Measurements from ENCODE around the gene DAW1. TPM values are rescaled to one million over a fixed set of nuclear protein-coding genes. Genes with fewer than 3 reads are reported as not detected.
"Not testable (repeated sequence)": the region's sequence is repeated elsewhere in the genome, so short reads cannot be mapped to it uniquely, and the experiment has no call there.

DAW1 gene
- total RNA-seq, 1 donor from 2014 or later, result not detected

DNA sequence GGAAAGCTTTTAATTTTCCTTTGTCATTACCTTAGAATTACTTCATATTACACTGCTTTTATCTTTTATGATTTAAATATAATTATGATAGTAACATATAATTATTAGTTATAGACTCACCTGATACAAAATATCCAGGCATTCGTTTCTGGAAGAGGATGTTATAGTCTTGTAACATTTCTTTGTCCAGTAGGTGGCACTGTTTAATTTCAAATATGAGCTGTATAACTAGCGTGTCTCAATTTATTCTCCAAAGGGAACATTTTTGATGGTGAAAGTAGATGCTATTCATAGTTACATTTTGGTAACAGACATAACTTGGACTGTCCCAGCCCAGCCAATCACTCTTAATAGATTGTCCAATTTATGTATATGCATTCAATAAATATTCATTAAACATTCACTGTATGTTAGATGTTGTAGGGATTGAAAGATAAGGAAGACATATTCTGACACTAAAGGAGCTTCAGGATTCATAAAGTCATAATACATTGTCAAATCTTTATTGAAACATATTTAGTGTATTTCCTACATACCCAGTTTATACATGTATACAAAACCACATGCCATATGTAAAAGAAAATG, 19.2 kb downstream of the DAW1 start:
- ATAC-seq (peak; percentile 62), DNase-seq (ENCODE audit: missing footprints) (no peak)
- intact Hi-C loops (cut with DNase I), result loop anchor here (5.0 kb wide), 2 partner anchors 767 to 1382 kb away; partner anchors contain the start of gene PID1

DNA sequence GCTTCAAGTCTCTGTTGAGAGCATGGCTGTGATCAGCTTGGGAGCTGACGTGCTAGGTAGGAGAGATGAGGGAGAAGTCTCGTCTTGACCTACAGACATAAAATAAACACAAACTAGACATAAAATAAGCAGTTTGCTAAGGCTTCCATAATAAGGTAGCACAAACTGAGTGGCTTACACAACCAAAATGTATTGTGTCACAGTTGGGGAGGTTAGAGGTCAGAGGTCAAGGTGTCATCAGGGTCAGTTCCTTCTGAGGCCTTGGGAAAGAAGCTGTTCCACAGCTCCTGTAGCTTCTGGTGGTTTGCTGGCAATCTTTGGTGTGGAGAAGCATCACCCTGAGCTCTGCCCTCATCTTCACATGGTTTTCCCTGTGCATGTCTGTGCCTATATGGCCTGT, 20.2 kb downstream of the DAW1 start:
- DNase-seq (ENCODE audit: missing footprints) (no peak), ATAC-seq (no peak)
- intact Hi-C loops (cut with DNase I), result loop anchor here (5.0 kb wide), 2 partner anchors 766 to 1381 kb away; partner anchors contain the start of gene PID1

DNA sequence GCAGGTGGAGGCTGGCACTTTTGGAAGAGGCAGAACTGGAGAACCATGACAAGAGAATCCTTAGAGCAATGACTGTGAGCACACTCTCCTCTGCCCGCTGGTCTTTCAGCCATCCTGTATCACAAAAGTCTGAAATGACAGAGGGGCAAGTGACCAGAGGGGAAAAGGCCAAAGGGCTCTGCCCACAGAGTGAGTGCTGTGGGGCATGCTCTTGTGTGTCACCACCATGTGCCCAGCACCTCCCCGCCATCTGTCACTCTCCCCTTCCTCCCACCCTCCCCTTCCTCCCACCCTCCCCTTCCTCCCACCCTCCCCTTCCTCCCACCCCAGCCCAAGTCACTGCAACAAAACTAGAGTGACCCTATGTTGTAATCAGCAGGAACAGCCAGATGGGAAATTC, 31.9 kb downstream of the DAW1 start:
- no peak for ATAC-seq
- DNase-seq (ENCODE audit: missing footprints), result no peak
- intact Hi-C loops (cut with DNase I), result no loop called here

DNA sequence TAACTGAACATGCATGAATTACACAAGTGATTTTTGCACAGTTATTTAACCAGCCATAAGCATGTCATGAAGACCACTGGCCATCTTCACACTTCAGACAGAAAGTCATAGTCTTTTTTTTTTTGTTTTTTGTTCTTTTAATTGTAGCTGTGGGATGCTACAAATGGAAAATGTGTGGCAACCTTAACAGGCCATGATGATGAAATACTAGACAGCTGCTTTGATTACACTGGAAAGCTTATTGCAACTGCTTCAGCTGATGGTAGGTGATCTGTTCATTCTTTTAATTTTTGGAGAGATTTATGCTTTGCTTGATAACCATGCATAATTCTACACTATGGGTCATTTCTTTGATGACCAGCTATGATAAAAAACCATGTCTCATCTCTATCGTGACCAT, 35.6 kb downstream of the DAW1 start:
- ATAC-seq, result no peak

DNA sequence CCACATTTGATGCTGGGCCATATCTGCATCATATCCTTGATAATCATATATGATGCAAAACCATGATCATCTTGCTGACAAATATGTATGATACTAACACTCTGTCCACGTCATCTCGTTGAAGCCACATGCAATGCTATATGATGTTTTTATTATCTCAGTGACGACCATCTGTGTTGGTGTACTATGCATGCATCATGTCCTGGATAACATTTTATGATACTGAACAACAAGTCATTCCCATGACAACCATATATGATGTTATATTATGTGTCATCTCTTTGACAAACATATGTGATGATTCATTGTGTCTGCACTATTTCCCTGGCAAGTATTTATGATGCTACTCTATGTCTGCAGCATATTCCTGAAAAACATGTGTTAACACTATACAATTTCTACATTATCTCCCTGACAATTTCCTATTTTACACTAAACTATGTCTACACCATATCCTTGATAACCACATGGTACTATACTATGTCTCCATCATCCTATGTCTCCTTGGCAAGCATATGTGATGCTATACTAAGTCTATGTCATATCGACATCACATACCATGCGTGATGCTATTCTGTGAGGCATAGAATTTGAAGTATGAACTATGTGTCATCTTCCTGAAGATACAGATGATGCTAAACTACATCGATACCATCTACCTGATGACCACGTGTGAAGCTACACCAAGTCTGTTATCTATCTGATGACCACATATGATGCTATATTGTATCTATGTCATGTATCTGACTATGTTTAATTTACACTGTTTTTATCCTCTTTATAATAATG, 37.0 kb downstream of the DAW1 start:
- intact Hi-C loops (cut with DNase I), result no loop called here
- DNase-seq (ENCODE audit: missing footprints) (no peak), ATAC-seq (no peak)

More for the DNA sequence above, 35.6 kb downstream of the DAW1 start:
- intact Hi-C loops (cut with DNase I), result no loop called here
- no peak for DNase-seq (ENCODE audit: missing footprints)

DNA sequence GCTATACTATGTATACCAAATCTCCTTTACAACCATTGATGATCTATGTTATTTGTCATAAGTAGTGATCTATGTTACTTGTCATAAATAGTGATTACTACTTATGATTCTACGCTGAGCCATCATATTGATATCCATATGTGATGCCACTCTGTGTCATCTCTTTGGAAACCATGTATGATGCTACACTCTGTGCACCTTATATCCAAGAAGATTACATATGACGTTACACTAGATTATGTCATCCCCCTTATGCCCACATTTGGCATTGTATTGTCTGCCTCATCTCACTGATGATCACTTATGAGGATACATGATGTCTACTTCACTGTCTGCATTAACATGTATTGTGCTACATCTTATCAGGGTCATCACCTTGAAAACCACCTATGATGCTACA, 42.9 kb downstream of the DAW1 start:
- intact Hi-C loops (cut with DNase I), result no loop called here
- DNase-seq (ENCODE audit: missing footprints) (no peak), ATAC-seq (no peak)

DNA sequence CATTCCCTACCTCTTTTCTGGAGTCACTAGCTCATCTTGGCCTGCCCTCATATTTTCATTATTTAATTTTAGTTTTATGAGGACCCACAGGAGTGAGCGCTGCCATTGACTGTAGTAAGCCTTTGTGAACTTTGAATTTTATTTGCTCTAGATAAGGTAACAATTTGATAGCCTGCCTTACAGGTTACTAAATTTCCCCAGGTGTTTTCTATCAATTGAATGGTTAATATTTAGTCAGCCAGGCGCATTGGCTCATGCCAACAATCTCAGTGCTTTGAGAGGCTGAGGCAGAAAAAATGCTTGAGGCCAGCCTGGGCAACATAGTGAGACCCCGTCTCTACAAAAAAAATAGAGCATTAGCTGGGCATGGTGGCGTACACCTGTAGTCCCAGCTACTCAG, 50.2 kb downstream of the DAW1 start:
- intact Hi-C loops (cut with DNase I), result no loop called here
- no peak for DNase-seq (ENCODE audit: missing footprints)
- ATAC-seq, result no peak

DNA sequence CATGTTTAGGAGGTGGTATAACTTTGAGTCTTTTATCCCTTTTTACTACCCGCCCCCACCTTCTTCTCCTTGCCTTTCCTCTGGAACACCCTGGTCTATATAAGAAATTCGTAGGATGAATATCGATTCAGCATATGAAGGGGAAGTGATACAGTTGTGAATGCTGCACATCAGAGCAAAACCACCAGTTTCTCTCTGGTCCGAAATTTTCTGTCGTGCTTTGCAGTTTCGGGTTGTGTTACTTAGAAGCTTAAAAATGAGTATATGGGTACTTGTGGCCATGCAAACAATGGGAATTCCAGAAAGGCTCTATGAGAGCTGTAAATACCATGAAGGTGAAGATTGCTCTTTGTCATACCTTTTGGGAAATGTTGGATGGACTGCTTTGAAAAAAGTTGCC, 60.6 kb downstream of the DAW1 start:
- ATAC-seq (no peak), DNase-seq (ENCODE audit: missing footprints) (no peak)
- intact Hi-C loops (cut with DNase I), result no loop called here

DNA sequence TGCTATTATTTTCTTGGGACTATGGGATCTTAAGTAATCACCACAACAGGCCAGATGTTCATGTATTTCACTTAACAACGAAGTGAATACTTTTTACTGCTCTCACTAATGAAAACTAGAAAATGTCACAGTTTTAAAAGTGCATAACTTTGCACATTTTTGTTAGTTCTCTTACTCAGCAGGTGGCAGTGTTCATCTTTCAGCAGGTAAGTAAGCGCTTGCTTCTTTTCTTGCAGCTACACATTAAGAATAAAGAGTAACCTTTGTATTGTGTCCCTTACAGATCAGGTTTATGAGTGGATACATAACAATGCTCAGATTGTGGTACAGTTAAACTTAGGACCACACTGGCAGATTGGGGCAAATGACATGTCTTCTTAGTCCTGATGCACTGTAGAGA, 61.0 kb downstream of the DAW1 start:
- intact Hi-C loops (cut with DNase I), result no loop called here
- ATAC-seq (no peak), DNase-seq (ENCODE audit: missing footprints) (no peak)

DNA sequence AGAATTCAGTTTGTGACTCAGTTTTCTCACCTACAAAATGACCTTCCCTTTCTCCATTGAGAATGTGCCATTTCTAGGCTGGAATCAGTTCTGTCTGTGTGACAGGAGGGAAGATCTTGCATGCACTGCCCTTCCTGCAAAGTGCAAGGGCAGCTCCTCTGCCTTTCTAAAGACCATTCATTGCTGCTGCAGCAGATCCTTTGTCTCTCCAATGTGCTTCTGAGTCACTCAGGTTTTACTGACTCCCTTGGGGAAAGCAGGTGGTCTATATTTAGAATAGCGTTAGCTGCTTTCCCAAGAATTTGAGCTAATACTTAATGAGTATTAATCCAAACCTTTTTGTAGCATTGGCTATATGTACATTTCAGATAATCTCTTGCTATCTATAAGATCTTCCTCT, 62.5 kb downstream of the DAW1 start:
- DNase-seq (ENCODE audit: missing footprints) (no peak), ATAC-seq (no peak)
- intact Hi-C loops (cut with DNase I), result no loop called here

DNA sequence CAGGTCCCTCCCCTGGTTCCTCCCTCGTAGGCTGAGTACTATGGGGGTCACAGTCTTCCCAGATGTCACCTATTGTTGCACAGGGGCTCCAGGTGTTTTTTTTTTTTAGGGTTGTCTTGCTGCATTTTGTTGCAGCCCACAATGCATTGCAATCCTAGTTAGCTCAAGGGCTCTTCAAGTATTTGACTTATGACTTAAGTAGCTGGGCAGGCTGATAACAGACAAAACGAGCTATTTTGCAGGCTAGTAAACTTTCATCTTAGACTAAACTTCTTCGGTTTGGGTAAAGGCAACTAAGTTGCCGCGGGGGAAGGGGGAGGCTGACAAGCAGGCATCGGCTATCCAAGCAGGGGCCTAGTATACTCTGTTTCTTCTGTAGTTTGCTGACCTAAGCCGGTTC, 64.8 kb downstream of the DAW1 start:
- intact Hi-C loops (cut with DNase I); ATAC-seq; DNase-seq (ENCODE audit: missing footprints): not testable (repeated sequence)

DNA sequence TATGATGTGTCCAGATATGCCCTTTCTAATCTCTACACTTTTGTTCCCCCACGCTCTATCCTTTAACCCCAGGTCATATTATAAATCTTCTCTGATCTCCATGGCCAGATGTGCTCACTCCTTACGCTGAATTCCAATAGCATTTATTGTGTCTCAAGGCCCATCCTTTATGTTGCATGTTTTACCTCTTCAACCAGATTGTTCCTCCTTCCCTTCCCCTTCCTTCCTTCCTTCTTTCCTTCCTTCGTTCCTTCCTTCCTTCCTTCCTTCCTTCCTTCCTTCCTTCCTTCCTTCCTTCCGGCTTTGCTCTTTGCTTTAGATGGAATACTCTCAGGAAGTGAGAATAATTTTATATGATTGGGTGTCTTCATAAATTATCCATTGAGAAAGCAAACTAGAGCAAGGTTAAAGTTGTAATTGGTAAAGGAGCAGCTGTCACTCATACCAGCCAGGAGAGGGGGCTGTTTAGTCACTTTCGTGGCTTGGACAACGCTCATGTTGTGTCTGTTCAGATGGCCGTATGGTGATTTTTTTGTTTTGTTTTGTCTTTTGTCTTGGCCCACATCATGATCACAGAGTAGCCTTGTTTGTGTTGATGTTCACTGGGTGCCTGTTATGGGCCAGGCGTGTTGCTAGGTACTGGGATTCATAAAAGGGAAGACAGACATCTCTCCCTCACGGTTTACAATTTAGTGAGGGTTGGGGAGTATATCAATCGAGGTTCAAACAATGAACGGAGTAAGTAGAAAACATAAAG, 68.0 kb downstream of the DAW1 start:
- DNase-seq (ENCODE audit: missing footprints) (no peak), ATAC-seq (peak; percentile 67)
- intact Hi-C loops (cut with DNase I), result loop anchor here (2.0 to 5.0 kb wide), 2 partner anchors 238 to 719 kb away; no protein-coding TSS in a partner anchor

DNA sequence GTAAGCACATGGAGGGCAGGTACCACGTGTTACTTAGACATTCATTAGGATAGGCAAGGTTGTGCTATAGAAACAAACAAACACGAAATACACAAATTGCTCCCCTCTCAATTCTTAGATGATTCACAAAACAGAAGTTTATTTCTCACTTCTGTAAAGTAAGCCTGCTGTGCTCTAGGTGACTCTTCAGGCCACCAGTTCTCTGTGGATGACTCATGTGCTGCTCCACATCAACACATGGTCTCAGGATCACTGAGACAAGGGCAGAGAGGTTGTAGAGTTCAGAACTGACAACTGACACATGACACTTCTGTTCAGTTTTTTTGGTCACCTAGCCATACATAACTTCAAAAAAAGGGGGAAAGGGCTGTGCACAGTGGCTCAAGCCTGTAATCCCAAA, 70.6 kb downstream of the DAW1 start:
- intact Hi-C loops (cut with DNase I), result loop anchor here (5.0 kb wide), 1 partner anchor 235 kb away; no protein-coding TSS in a partner anchor
- DNase-seq (ENCODE audit: missing footprints), result no peak
- ATAC-seq, result peak; percentile 60

DNA sequence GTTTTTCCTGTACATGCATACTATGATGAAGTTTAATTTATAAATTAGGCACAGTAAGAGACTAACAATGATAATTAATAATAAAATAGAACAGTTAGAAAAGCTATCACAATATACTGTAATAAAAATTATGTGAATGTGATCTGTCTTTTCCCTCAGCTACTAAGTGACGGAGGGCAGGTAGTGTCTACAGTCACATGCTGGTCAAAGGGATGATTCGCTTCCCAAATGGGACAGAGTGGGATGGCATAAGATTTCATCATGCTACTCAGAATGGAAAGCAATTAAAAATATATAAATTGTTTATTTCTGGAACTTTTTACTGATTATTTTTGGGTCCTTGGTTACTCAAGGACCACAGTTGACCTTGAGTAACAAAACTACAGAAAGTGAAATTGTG, 71.5 kb downstream of the DAW1 start:
- DNase-seq (ENCODE audit: missing footprints), result no peak
- no peak for ATAC-seq
- intact Hi-C loops (cut with DNase I), result loop anchor here (5.0 kb wide), 1 partner anchor 234 kb away; no protein-coding TSS in a partner anchor

DNA sequence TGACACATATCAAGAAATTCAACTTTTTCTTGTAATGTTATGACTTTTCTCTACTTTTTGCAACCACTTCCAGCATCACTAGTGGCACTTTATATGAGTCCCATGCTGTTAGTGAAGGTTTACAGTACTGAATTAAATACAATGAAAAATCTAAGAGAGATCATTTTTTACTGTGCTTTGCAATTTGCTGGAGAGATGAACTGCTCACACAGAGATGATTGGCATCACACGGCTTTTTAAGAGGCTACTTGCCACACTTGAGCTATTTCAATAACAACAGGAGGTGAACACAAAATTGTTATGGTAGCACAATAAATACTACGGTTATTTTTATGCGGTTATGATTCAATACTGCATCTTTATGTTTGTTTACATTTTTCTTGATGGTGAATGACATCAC, 88.9 kb downstream of the DAW1 start:
- intact Hi-C loops (cut with DNase I), result no loop called here
- no peak for DNase-seq (ENCODE audit: missing footprints)
- ATAC-seq, result no peak

DNA sequence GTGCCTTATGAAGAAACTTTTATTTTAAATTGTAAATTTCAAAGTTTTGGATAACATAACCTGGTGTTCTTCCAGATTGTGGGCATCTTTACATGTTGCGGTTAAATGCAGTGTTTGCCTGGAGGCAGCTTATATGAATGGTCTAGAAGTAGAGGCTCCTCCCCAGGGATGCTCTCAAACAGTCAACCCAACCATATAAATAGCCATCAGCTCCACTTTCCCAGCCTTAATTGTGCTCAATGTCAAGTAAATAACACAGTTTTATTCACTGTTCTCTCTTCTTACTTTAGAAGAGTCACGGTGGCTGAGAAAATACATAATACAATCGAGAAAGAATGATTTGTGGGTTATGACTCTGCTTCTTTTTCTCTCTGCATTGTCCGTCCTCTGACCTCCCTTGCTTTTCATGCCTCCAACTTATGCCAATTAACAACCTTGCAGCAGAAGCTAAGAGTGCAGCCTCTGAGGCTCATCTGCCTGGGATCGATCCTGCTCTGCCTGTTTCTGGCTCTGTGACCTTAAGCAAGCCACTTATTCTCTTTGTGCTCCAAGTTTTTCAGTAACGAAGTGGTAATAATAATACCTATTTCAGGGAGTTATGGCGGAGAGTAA, 100.3 kb downstream of the DAW1 start:
- intact Hi-C loops (cut with DNase I), result no loop called here
- DNase-seq (ENCODE audit: missing footprints) (no peak), ATAC-seq (no peak)

DNA sequence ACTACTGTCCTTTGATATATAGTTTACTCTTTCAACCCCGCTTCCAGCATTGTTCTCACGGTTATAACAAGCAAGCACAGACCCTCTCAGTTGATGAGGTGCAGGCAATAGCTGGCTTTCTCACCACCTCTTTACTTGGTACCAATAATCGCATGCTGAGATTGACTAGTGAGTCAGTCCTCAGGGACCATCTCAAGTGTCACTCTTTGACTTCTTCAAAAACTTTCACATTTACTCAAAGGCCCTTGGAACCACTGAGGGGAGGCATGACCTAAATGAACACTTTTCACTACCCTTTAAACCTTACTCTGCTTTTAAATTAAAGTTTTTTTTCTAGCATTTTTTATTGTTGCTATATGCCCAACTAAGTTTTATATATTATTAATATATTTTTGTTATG, 101.8 kb downstream of the DAW1 start:
- intact Hi-C loops (cut with DNase I), result no loop called here
- no peak for ATAC-seq
- no peak for DNase-seq (ENCODE audit: missing footprints)
